SH-SY5Y (cell line): ENCODE measurements around the gene DCP1A.

ENCODE experiments used
- GATA2 ChIP-seq: IDR thresholded peaks from 2 replicates; pipeline ENCODE4 v1.6.1; 2011; ENCODE audit warnings: mild to moderate bottlenecking, low read depth, low read length
- GATA3 ChIP-seq: IDR thresholded peaks from 2 replicates; pipeline ENCODE4 v1.6.1; 2011; ENCODE audit warnings: low read depth, mild to moderate bottlenecking, low read length, moderate library complexity

DNA sequence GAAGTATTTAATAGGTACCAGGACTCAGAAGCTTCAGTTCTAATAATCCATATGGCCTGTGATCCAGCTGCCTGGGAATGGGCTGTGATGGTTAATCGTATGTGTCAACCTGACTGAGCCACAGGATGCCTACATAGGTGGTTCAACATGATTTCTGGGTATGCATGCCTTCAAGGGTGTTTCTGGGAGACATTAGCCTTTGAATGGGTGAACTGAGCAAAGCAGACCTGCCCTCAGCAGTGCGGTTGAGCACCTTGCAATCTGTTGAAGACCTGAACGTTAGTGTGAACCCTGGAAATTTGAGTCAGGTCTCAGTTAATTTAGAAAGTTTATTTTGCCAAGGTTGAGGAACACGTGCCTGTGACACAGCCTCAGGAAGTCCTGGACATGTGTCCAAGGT lies 68.7 kb downstream of the DCP1A start:
- TF ChIP-seq GATA2 (no peak), GATA3 (no peak)
